ENCODE data around the gene CYP24A1. TPM values are rescaled to one million over a fixed set of nuclear protein-coding genes. Genes with fewer than 3 reads are reported as not detected.

The CYP24A1 gene
- polyA plus RNA-seq, 1 donor (not counting 4 experiments of a cell fraction or from before 2014, with no cell fraction given), result 18.2 TPM

- dilution Hi-C loops (cut with MboI; ENCODE audit: extremely low pct_ligation_motif_present, low sequenced_read_pairs), result no loop called here
- Histone ChIP-seq H3K4me2 (ENCODE audit: control insufficient read depth, extremely low read depth, insufficient read depth, low read depth, low read length) (no peak overlapping the region), H4K20me1 (ENCODE audit: control insufficient read depth, extremely low read depth, insufficient read depth, low read length) (no peaks in the 10 kb centered on the region), H3K9me1 (ENCODE audit: control insufficient read depth, extremely low read depth, insufficient read depth, low read length) (no peaks in the 10 kb centered on the region), H3K9ac (ENCODE audit: control insufficient read depth, extremely low read depth, insufficient read depth, low read length) (no peak overlapping the region), H2AFZ (ENCODE audit: control insufficient read depth, low read length) (no peak overlapping the region), H3K79me2 (ENCODE audit: control insufficient read depth, insufficient read depth, low read length) (no peaks in the 10 kb centered on the region), H3K4me1 (ENCODE audit: control insufficient read depth, extremely low read depth, insufficient read depth, low read length) (no peaks in the 10 kb centered on the region), H3K4me3 (ENCODE audit: control insufficient read depth in 2 of 3, extremely low read depth in 1 of 3, insufficient read depth in 2 of 3, low read depth in 1 of 3, low read length in 3 of 3) (no peak overlapping the region), H3K9me3 (ENCODE audit: control insufficient read depth, low read depth, low read length) (no peaks in the 10 kb centered on the region), H3K27me3 (ENCODE audit: control insufficient read depth, extremely low read depth, insufficient read depth, low read length) (no peaks in the 10 kb centered on the region), H3K27ac (ENCODE audit: control insufficient read depth, insufficient read depth, low read length) (no peak overlapping the region), H3K36me3 (ENCODE audit: control insufficient read depth in 2 of 2, extremely low read depth in 1 of 2, insufficient read depth in 2 of 2, low read length in 2 of 2) (peaks cover 2 to 4% of the 10 kb centered on the region in 2 experiments)
- TF ChIP-seq, protein P1, sequence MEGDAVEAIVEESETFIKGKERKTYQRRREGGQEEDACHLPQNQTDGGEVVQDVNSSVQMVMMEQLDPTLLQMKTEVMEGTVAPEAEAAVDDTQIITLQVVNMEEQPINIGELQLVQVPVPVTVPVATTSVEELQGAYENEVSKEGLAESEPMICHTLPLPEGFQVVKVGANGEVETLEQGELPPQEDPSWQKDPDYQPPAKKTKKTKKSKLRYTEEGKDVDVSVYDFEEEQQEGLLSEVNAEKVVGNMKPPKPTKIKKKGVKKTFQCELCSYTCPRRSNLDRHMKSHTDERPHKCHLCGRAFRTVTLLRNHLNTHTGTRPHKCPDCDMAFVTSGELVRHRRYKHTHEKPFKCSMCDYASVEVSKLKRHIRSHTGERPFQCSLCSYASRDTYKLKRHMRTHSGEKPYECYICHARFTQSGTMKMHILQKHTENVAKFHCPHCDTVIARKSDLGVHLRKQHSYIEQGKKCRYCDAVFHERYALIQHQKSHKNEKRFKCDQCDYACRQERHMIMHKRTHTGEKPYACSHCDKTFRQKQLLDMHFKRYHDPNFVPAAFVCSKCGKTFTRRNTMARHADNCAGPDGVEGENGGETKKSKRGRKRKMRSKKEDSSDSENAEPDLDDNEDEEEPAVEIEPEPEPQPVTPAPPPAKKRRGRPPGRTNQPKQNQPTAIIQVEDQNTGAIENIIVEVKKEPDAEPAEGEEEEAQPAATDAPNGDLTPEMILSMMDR (optimal IDR thresholded peaks at IDR 0.05 in 1 of 3, IDR thresholded peaks at IDR 0.05 in 1 of 3, conservative IDR thresholded peaks at IDR 0.05 in 1 of 3; ENCODE audit: extremely low read depth in 1 of 3, insufficient read depth in 2 of 3, low read length in 3 of 3), result no peak
- TF ChIP-seq EZH2 (IDR thresholded peaks at IDR 0.05; ENCODE audit: low read length), result no peak
- FAIRE-seq, result no peak
- no peak for DNase-seq (ENCODE audit: low read depth, low spot score)
Measured at GRCh38 chr20:54220722-54221121, 46.9 kb upstream of the CYP24A1 start.

DNA sequence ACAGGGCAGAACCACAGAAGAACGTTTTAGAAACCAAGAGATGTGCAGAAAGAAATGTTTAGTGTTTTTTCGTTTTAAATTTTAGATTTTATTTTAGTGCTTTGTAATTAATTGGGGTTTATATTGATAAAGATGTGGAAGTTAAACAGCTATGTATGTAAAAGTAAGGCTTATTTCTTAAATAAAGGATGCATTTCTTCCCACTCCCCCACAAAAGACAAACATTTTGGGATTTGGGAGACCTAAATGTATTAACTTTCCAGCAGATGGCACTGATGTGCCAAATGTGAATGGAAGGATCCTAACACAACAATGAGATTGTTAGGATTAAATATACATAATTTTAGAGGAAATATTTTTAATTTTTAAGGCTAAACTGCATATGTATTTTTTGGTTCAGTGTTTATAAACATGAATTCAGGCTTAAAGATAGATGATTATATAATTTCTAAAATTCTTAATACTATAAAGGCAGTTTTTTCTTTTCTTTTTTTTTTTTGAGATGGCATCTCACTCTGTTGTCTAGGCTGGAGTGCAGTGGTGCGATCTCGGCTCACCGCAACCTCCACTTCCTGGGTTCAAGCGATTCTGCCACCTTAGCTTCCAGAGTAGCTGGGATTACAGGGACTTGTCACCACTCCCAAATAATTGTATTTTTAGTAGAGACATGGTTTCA, 46.1 kb upstream of the CYP24A1 start:
- Histone ChIP-seq H3K36me3 (ENCODE audit: control insufficient read depth in 2 of 2, extremely low read depth in 1 of 2, insufficient read depth in 2 of 2, low read length in 2 of 2) (peaks cover 2 to 6% of the 10 kb centered on the region in 2 experiments), H2AFZ (ENCODE audit: control insufficient read depth, low read length) (no peak overlapping the region), H3K4me2 (ENCODE audit: control insufficient read depth, extremely low read depth, insufficient read depth, low read depth, low read length) (no peak overlapping the region), H3K27me3 (ENCODE audit: control insufficient read depth, extremely low read depth, insufficient read depth, low read length) (no peaks in the 10 kb centered on the region), H3K79me2 (ENCODE audit: control insufficient read depth, insufficient read depth, low read length) (peaks cover under 1% of the 10 kb centered on the region), H3K9ac (ENCODE audit: control insufficient read depth, extremely low read depth, insufficient read depth, low read length) (no peak overlapping the region), H3K4me1 (ENCODE audit: control insufficient read depth, extremely low read depth, insufficient read depth, low read length) (no peaks in the 10 kb centered on the region), H3K9me3 (ENCODE audit: control insufficient read depth, low read depth, low read length) (no peaks in the 10 kb centered on the region), H3K9me1 (ENCODE audit: control insufficient read depth, extremely low read depth, insufficient read depth, low read length) (no peaks in the 10 kb centered on the region), H3K27ac (ENCODE audit: control insufficient read depth, insufficient read depth, low read length) (no peak overlapping the region), H3K4me3 (ENCODE audit: control insufficient read depth in 2 of 3, extremely low read depth in 1 of 3, insufficient read depth in 2 of 3, low read depth in 1 of 3, low read length in 3 of 3) (no peak overlapping the region), H4K20me1 (ENCODE audit: control insufficient read depth, extremely low read depth, insufficient read depth, low read length) (no peaks in the 10 kb centered on the region)
- no peak for TF ChIP-seq EZH2 (IDR thresholded peaks at IDR 0.05; ENCODE audit: low read length)
- TF ChIP-seq, protein P1 (optimal IDR thresholded peaks at IDR 0.05 in 1 of 3, IDR thresholded peaks at IDR 0.05 in 1 of 3, conservative IDR thresholded peaks at IDR 0.05 in 1 of 3; ENCODE audit: extremely low read depth in 1 of 3, insufficient read depth in 2 of 3, low read length in 3 of 3), result peak in 2 of 3 experiments; percentile 32 to 43
- dilution Hi-C loops (cut with MboI; ENCODE audit: extremely low pct_ligation_motif_present, low sequenced_read_pairs), result loop anchor here (10.0 kb wide), 1 partner anchor 445 kb away; no protein-coding TSS in a partner anchor
- FAIRE-seq, result no peak
- DNase-seq (ENCODE audit: low read depth, low spot score), result no peak
